ENCODE measurements around the gene ELF1.

GRCh38 chr13:41048640-41049039, 29.5 kb upstream of the ELF1 start:
- TF ChIP-seq POLR2AphosphoS5 (IDR thresholded peaks at IDR 0.05; ENCODE audit: low read depth, low read length) (no peak), POLR2A (IDR thresholded peaks at IDR 0.05; ENCODE audit: low read depth, low read length) (no peak), TAF1 (IDR thresholded peaks at IDR 0.05; ENCODE audit: low read depth, low read length) (no peak), SPI1 (IDR thresholded peaks at IDR 0.05; ENCODE audit: low read depth, low read length) (no peak), PAX5 (IDR thresholded peaks at IDR 0.05; ENCODE audit: insufficient read depth, low read length, severe bottlenecking) (no peak), POU2F2 (IDR thresholded peaks at IDR 0.05; ENCODE audit: low read depth, low read length) (no peak)
